HepG2 (cell line): ENCODE data around the gene GOLGA8B. TPM values are rescaled to one million over a fixed set of nuclear protein-coding genes. Genes with fewer than 3 reads are reported as not detected.

Experiments
- BORCS8-MEF2B ChIP-seq: sonication (generic); formaldehyde crosslinking; IDR thresholded peaks from 2 replicates; pipeline ENCODE4 v1.8.0; 2022; ENCODE audit warnings: mild to moderate bottlenecking, missing genetic modification reagents
- DR1 ChIP-seq: sonication (generic); formaldehyde crosslinking; IDR thresholded peaks from 2 replicates; pipeline ENCODE4 v1.8.0; 2021; ENCODE audit warnings: mild to moderate bottlenecking, missing genetic modification reagents, inconsistent platforms
- ERF ChIP-seq: IDR thresholded peaks from 2 replicates; pipeline ENCODE4 v1.6.1; 2018; ENCODE audit warnings: missing biosample characterization, missing genetic modification reagents
- GATA4 ChIP-seq: sonication (generic); IDR thresholded peaks from 2 replicates; pipeline ENCODE4 v1.6.1; 2016; ENCODE audit warnings: antibody characterized with exemption, low read depth, borderline replicate concordance
- GATAD1 ChIP-seq: IDR thresholded peaks from 2 replicates; pipeline ENCODE4 v1.6.1; 2016; ENCODE audit warnings: missing genetic modification reagents, missing compliant biosample characterization
- NONO ChIP-seq, 2 experiments: fragments of 450-650 bp in 1 of 2; sonication (generic) in 1 of 2; formaldehyde crosslinking in 1 of 2; IDR thresholded peaks in 1 of 2; conservative IDR thresholded peaks in 1 of 2; 2 replicates each; pipeline versions ENCODE4 v1.6.1 to v1.8.0; 2017 to 2022; ENCODE audit warnings: mild to moderate bottlenecking in 1 of 2, missing genetic modification reagents in 1 of 2, moderate library complexity in 1 of 2
- ZBTB7A ChIP-seq: sonication (generic); formaldehyde crosslinking; IDR thresholded peaks from 2 replicates; pipeline ENCODE4 v1.8.0; 2022; ENCODE audit warnings: mild to moderate bottlenecking, missing genetic modification reagents
- ZNF3 ChIP-seq: IDR thresholded peaks from 2 replicates; pipeline ENCODE4 v1.7.0; 2017; ENCODE audit warnings: inconsistent platforms
- ZNF563 ChIP-seq: sonication (generic); formaldehyde crosslinking; IDR thresholded peaks from 2 replicates; pipeline ENCODE4 v1.8.0; 2022; ENCODE audit warnings: mild to moderate bottlenecking, moderate library complexity, missing genetic modification reagents
- ZNF619 ChIP-seq: sonication (generic); formaldehyde crosslinking; IDR thresholded peaks from 2 replicates; pipeline ENCODE4 v1.4.0; 2020; ENCODE audit warnings: mild to moderate bottlenecking, missing genetic modification reagents
- ZNF746 ChIP-seq: sonication (generic); formaldehyde crosslinking; IDR thresholded peaks from 2 replicates; pipeline ENCODE4 v1.8.0; 2022; ENCODE audit warnings: mild to moderate bottlenecking, missing genetic modification reagents
- polyA plus RNA-seq, 8 experiments: library from polyadenylated mRNA; depleted of rRNA in 3 of 8; stranded (reverse) in 7 of 8; unstranded in 1 of 8; fragments of >200 nt; fragmentation: Illumina TruSeq in 4 of 8; extraction: Trizol in 4 of 8; gene quantifications; 2 replicates each; pipeline versions ENCODE4 v1.2.1 to v1.2.3, GENCODE V29; 2011 to 2016; ENCODE audit warnings: low read depth in 4 of 8, missing spikeins in 1 of 8, mixed read lengths in 1 of 8; ENCODE audit not compliant: insufficient read depth in 1 of 8
- total RNA-seq, 5 experiments: library from RNA; depleted of rRNA; stranded (reverse); fragments of >200 nt; fragmentation: Illumina TruSeq; extraction: Trizol; gene quantifications; 2 replicates each; pipeline ENCODE4 v1.2.3, GENCODE V29; 2016; ENCODE audit warnings: low read depth in 1 of 5
- TF ChIP-seq, protein P1 (sequence below): sonication (generic); formaldehyde crosslinking; IDR thresholded peaks from 2 replicates; pipeline ENCODE4 v1.4.0; 2020; ENCODE audit warnings: low read depth, missing genetic modification reagents
- TF ChIP-seq, protein P2 (sequence below): sonication (generic); formaldehyde crosslinking; IDR thresholded peaks from 2 replicates; pipeline ENCODE4 v1.8.1; 2022; ENCODE audit warnings: low read depth, mild to moderate bottlenecking, missing genetic modification reagents
- TF ChIP-seq, protein P3 (sequence below): IDR thresholded peaks from 2 replicates; pipeline ENCODE4 v1.6.1; 2016; ENCODE audit warnings: missing compliant biosample characterization, missing genetic modification reagents, borderline replicate concordance
- TF ChIP-seq, protein P4 (sequence below): sonication (generic); formaldehyde crosslinking; IDR thresholded peaks from 2 replicates; pipeline ENCODE4 v1.4.0; 2020; ENCODE audit warnings: missing genetic modification reagents, borderline replicate concordance
- TF ChIP-seq, protein P5 (sequence below): sonication (generic); formaldehyde crosslinking; IDR thresholded peaks from 2 replicates; pipeline ENCODE4 v1.8.0; 2022; ENCODE audit warnings: mild to moderate bottlenecking, missing genetic modification reagents; ENCODE audit not compliant: insufficient replicate concordance
- TF ChIP-seq, protein P6 (sequence below): sonication (generic); formaldehyde crosslinking; IDR thresholded peaks from 2 replicates; pipeline ENCODE4 v1.8.0; 2022; ENCODE audit warnings: missing genetic modification reagents, mild to moderate bottlenecking, inconsistent platforms, borderline replicate concordance

Gene GOLGA8B
- total and polyA plus RNA-seq, 2 of the 13 experiments (the other 11 are each of a cell fraction or from before 2014, with no cell fraction given): 38.8 to 89.0 TPM

DNA sequence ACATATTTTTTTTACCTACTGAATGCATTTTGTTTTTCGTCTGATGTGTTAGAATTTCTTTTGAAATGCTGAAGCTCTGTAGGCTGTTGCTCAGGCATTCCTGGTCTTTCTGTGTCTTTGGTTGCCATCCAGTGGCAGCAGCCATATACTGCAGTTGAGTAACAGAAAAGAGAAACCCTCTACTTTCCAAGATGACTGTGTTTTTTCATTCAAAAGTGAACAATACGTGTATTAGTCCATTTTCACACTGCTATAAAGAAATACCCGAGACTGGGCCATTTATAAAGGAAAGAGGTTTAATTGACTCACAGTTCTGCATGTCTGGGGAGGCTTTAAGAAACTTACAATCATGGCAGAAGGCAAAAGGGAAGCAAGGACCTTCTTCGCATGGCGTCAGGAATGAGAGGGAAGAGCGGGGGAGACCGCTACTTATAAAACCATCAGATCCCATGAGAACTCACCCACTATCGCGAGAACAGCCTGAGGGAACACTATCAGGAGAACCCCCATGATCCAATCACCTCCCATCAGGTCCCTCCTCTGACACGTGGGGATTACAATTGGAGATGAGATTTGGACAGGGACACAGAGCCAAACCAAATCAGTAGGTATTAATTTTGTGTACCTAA, 4.7 kb upstream of the GOLGA8B start (continued):
- TF ChIP-seq, protein P1, sequence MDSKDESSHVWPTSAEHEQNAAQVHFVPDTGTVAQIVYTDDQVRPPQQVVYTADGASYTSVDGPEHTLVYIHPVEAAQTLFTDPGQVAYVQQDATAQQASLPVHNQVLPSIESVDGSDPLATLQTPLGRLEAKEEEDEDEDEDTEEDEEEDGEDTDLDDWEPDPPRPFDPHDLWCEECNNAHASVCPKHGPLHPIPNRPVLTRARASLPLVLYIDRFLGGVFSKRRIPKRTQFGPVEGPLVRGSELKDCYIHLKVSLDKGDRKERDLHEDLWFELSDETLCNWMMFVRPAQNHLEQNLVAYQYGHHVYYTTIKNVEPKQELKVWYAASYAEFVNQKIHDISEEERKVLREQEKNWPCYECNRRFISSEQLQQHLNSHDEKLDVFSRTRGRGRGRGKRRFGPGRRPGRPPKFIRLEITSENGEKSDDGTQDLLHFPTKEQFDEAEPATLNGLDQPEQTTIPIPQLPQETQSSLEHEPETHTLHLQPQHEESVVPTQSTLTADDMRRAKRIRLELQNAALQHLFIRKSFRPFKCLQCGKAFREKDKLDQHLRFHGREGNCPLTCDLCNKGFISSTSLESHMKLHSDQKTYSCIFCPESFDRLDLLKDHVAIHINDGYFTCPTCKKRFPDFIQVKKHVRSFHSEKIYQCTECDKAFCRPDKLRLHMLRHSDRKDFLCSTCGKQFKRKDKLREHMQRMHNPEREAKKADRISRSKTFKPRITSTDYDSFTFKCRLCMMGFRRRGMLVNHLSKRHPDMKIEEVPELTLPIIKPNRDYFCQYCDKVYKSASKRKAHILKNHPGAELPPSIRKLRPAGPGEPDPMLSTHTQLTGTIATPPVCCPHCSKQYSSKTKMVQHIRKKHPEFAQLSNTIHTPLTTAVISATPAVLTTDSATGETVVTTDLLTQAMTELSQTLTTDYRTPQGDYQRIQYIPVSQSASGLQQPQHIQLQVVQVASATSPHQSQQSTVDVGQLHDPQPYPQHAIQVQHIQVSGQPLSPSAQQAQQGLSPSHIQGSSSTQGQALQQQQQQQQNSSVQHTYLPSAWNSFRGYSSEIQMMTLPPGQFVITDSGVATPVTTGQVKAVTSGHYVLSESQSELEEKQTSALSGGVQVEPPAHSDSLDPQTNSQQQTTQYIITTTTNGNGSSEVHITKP (CRISPR knock-in tag): no peak
- TF ChIP-seq ZNF619 (CRISPR knock-in tag) (no peak), ZNF3 (CRISPR knock-in tag) (no peak), ZBTB7A (CRISPR knock-in tag) (no peak), ZNF746 (no peak), ERF (CRISPR knock-in tag) (no peak), GATA4 (no peak), GATAD1 (peak; percentile 40; the same call in 1 of the 2 replicates), DR1 (peak; percentile 83), BORCS8-MEF2B (CRISPR knock-in tag) (no peak), NONO (IDR thresholded peaks at IDR 0.05) (no peak), NONO (CRISPR knock-in tag; conservative IDR thresholded peaks at IDR 0.05) (no peak), ZNF563 (CRISPR knock-in tag) (no peak)
- TF ChIP-seq, protein P2, sequence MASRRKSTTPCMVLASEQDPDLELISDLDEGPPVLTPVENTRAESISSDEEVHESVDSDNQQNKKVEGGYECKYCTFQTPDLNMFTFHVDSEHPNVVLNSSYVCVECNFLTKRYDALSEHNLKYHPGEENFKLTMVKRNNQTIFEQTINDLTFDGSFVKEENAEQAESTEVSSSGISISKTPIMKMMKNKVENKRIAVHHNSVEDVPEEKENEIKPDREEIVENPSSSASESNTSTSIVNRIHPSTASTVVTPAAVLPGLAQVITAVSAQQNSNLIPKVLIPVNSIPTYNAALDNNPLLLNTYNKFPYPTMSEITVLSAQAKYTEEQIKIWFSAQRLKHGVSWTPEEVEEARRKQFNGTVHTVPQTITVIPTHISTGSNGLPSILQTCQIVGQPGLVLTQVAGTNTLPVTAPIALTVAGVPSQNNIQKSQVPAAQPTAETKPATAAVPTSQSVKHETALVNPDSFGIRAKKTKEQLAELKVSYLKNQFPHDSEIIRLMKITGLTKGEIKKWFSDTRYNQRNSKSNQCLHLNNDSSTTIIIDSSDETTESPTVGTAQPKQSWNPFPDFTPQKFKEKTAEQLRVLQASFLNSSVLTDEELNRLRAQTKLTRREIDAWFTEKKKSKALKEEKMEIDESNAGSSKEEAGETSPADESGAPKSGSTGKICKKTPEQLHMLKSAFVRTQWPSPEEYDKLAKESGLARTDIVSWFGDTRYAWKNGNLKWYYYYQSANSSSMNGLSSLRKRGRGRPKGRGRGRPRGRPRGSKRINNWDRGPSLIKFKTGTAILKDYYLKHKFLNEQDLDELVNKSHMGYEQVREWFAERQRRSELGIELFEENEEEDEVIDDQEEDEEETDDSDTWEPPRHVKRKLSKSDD: no peak
- TF ChIP-seq, protein P3, sequence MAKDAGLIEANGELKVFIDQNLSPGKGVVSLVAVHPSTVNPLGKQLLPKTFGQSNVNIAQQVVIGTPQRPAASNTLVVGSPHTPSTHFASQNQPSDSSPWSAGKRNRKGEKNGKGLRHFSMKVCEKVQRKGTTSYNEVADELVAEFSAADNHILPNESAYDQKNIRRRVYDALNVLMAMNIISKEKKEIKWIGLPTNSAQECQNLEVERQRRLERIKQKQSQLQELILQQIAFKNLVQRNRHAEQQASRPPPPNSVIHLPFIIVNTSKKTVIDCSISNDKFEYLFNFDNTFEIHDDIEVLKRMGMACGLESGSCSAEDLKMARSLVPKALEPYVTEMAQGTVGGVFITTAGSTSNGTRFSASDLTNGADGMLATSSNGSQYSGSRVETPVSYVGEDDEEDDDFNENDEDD: peak; percentile 23; the same call in 1 of the 2 replicates
- TF ChIP-seq, protein P4, sequence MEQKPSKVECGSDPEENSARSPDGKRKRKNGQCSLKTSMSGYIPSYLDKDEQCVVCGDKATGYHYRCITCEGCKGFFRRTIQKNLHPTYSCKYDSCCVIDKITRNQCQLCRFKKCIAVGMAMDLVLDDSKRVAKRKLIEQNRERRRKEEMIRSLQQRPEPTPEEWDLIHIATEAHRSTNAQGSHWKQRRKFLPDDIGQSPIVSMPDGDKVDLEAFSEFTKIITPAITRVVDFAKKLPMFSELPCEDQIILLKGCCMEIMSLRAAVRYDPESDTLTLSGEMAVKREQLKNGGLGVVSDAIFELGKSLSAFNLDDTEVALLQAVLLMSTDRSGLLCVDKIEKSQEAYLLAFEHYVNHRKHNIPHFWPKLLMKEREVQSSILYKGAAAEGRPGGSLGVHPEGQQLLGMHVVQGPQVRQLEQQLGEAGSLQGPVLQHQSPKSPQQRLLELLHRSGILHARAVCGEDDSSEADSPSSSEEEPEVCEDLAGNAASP (CRISPR knock-in tag): no peak
- TF ChIP-seq, protein P5, sequence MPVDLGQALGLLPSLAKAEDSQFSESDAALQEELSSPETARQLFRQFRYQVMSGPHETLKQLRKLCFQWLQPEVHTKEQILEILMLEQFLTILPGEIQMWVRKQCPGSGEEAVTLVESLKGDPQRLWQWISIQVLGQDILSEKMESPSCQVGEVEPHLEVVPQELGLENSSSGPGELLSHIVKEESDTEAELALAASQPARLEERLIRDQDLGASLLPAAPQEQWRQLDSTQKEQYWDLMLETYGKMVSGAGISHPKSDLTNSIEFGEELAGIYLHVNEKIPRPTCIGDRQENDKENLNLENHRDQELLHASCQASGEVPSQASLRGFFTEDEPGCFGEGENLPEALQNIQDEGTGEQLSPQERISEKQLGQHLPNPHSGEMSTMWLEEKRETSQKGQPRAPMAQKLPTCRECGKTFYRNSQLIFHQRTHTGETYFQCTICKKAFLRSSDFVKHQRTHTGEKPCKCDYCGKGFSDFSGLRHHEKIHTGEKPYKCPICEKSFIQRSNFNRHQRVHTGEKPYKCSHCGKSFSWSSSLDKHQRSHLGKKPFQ (CRISPR knock-in tag): no peak
- TF ChIP-seq, protein P6, sequence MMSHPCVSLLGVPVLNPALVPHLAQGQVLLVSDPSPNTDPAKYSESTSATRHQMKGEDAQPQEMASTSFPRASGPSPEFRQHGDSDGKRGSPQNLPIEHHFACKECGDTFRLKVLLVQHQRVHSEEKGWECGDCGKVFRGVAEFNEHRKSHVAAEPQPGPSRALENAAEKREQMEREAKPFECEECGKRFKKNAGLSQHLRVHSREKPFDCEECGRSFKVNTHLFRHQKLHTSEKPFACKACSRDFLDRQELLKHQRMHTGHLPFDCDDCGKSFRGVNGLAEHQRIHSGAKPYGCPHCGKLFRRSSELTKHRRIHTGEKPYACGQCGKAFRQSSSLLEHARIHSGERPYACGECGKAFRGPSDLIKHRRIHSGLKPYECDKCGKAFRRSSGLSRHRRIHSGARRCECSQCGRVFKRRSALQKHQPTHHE (CRISPR knock-in tag): no peak
